Gastrocnemius medialis (tissue), 4 donors: ENCODE results near the gene KLC3. TPM values are rescaled to one million over a fixed set of nuclear protein-coding genes. Genes with fewer than 3 reads are reported as not detected.

Experiments used
- ATAC-seq, 2 donors: fragments of 150-250 bp; one replicate each; pipeline ENCODE4 v1.9.1; 2016
- DNase-seq, 2 donors: peaks; one replicate each; pipeline ENCODE4 v3.0.0-alpha.2; 2019
- H3K27ac ChIP-seq, 4 donors: fragments of 200-600 bp; sonication (generic); 1 replicate in 1 of 4; 2 replicates in 3 of 4; pipeline ENCODE4 v1.5.1; 2016 to 2018; ENCODE audit warnings: mild to moderate bottlenecking in 2 of 4, moderate library complexity in 1 of 4
- H3K27me3 ChIP-seq, 3 donors: fragments of 200-600 bp; sonication (generic) in 2 of 3; 1 replicate in 1 of 3; 2 replicates in 2 of 3; pipeline versions ENCODE4 v1.5.1 to v1.6.0; 2016 to 2019; ENCODE audit warnings: mild to moderate bottlenecking in 1 of 3, moderate library complexity in 1 of 3
- H3K36me3 ChIP-seq, 2 donors: fragments of 200-600 bp; sonication (generic) in 1 of 2; one replicate each; pipeline ENCODE4 v1.5.1; 2017 to 2018
- H3K4me1 ChIP-seq, 2 donors: fragments of 200-600 bp; sonication (generic) in 1 of 2; one replicate each; pipeline ENCODE4 v1.5.1; 2016 to 2017; ENCODE audit warnings: mild to moderate bottlenecking in 2 of 2
- H3K4me3 ChIP-seq, 4 donors: fragments of 200-600 bp; sonication (generic) in 3 of 4; 1 replicate in 1 of 4; 2 replicates in 3 of 4; pipeline ENCODE4 v1.5.1; 2016 to 2019; ENCODE audit warnings: mild to moderate bottlenecking in 2 of 4
- H3K9me3 ChIP-seq, 3 donors: fragments of 200-600 bp; sonication (generic) in 2 of 3; 1 replicate in 1 of 3; 2 replicates in 2 of 3; pipeline ENCODE4 v1.5.1; 2016 to 2019
- CTCF ChIP-seq, 5 experiments: fragments of 450-650 bp in 3 of 5; fragments of 200-600 bp in 2 of 5; sonication (generic) in 2 of 5; IDR thresholded peaks in 4 of 5; conservative IDR thresholded peaks in 1 of 5; 1 replicate in 4 of 5; 2 replicates in 1 of 5; pipeline ENCODE4 v1.5.1; 2016 to 2019; ENCODE audit warnings: antibody characterized with exemption in 5 of 5, mild to moderate bottlenecking in 3 of 5, moderate library complexity in 3 of 5
- POLR2A ChIP-seq, 2 donors: fragments of 450-650 bp; IDR thresholded peaks; one replicate each; pipeline ENCODE4 v1.6.1; 2017; ENCODE audit warnings: antibody characterized with exemption in 2 of 2, mild to moderate bottlenecking in 2 of 2, moderate library complexity in 2 of 2
- in situ Hi-C, 4 donors: fragments of 200-750 bp; cut with MboI; loops; one replicate each; pipeline versions ENCODE4 v1.15.0 to v1.8.0; 2017; ENCODE audit warnings: low sequenced_read_pairs in 4 of 4
- intact Hi-C: fragments of 100-400 bp; cut with DNase I; formaldehyde crosslinking; loops from one replicate; pipeline ENCODE4 v1.15.1; 2023; ENCODE audit warnings: low total_unique reads
- total RNA-seq, 4 donors: library from RNA; depleted of rRNA; stranded (reverse); fragments of >200 nt; gene quantifications; one replicate each; pipeline versions ENCODE4 v1.1.0 to v1.2.3, GENCODE V29; 2016

Gene KLC3
- total RNA-seq, 4 donors from 2014 or later, result 2.7 TPM; not detected in 3

- TF ChIP-seq CTCF (IDR thresholded peaks at IDR 0.05 in 4 of 5, conservative IDR thresholded peaks at IDR 0.05 in 1 of 5) (no peak), POLR2A (IDR thresholded peaks at IDR 0.05) (no peak)
- no peak overlapping the region for H3K27ac ChIP-seq
- H3K36me3 ChIP-seq, result no peaks in the 10 kb centered on the region
- intact Hi-C loops (no loop called here), in situ Hi-C loops (no loop called here)
- no peaks in the 10 kb centered on the region for H3K4me1 ChIP-seq
- ATAC-seq (no peak), DNase-seq (no peak)
- no peaks in the 10 kb centered on the region for H3K27me3 ChIP-seq
- H3K4me3 ChIP-seq, result no peak overlapping the region
- H3K9me3 ChIP-seq, result peaks cover 0 to 3% (median 0%) of the 10 kb centered on the region in 3 donors
Measured at GRCh38 chr19:45295873-45296272, 44.7 kb upstream of the KLC3 start.

GRCh38 chr19:45296355-45296754, 44.2 kb upstream of the KLC3 start:
- H3K27me3 ChIP-seq, result no peaks in the 10 kb centered on the region
- in situ Hi-C loops (no loop called here), intact Hi-C loops (no loop called here)
- DNase-seq, result no peak
- no peaks in the 10 kb centered on the region for H3K4me1 ChIP-seq
- peaks cover 0 to 3% (median 0%) of the 10 kb centered on the region in 3 donors for H3K9me3 ChIP-seq
- ATAC-seq, result no peak
- H3K27ac ChIP-seq, result no peak overlapping the region
- H3K4me3 ChIP-seq, result no peak overlapping the region
- TF ChIP-seq POLR2A (IDR thresholded peaks at IDR 0.05) (no peak), CTCF (IDR thresholded peaks at IDR 0.05 in 4 of 5, conservative IDR thresholded peaks at IDR 0.05 in 1 of 5) (no peak)
- H3K36me3 ChIP-seq, result no peaks in the 10 kb centered on the region

GRCh38 chr19:45297674-45298073, 42.9 kb upstream of the KLC3 start:
- Histone ChIP-seq H3K27me3 (no peaks in the 10 kb centered on the region), H3K4me1 (no peaks in the 10 kb centered on the region), H3K9me3 (peaks cover 0 to 3% (median 0%) of the 10 kb centered on the region in 3 donors), H3K36me3 (no peaks in the 10 kb centered on the region), H3K4me3 (no peak overlapping the region), H3K27ac (no peak overlapping the region)
- in situ Hi-C loops (no loop called here), intact Hi-C loops (no loop called here)
- DNase-seq (no peak), ATAC-seq (no peak)
- TF ChIP-seq CTCF (IDR thresholded peaks at IDR 0.05 in 4 of 5, conservative IDR thresholded peaks at IDR 0.05 in 1 of 5) (no peak), POLR2A (IDR thresholded peaks at IDR 0.05) (no peak)

- intact Hi-C loops, result no loop called here
- ATAC-seq, result no peak
- in situ Hi-C loops, result no loop called here
Measured at GRCh38 chr19:45298264-45298663, 42.3 kb upstream of the KLC3 start.

More at GRCh38 chr19:45298264-45298663, 42.3 kb upstream of the KLC3 start:
- Histone ChIP-seq H3K4me3 (no peak overlapping the region), H3K27me3 (no peaks in the 10 kb centered on the region), H3K9me3 (peaks cover 0 to 2% (median 0%) of the 10 kb centered on the region in 3 donors), H3K4me1 (no peaks in the 10 kb centered on the region), H3K36me3 (no peaks in the 10 kb centered on the region), H3K27ac (no peak overlapping the region)
- TF ChIP-seq CTCF (IDR thresholded peaks at IDR 0.05 in 4 of 5, conservative IDR thresholded peaks at IDR 0.05 in 1 of 5) (no peak), POLR2A (IDR thresholded peaks at IDR 0.05) (no peak)
- no peak for DNase-seq
